HG02623 (cell line): ENCODE results near the gene THEMIS2.
"Not testable (repeated sequence)": the region's sequence is repeated elsewhere in the genome, so short reads cannot be mapped to it uniquely, and the experiment has no call there.

Experiments used
- ATAC-seq: cut with Tn5 transposase; IDR thresholded peaks from one replicate; pipeline ENCODE4 v1.9.1; 2021; ENCODE audit warnings: moderate library complexity; ENCODE audit not compliant: unreplicated experiment

Gene THEMIS2

GRCh38 chr1:27872059-27872801 is at the start of gene THEMIS2:
THEMIS2 (plus strand) TSS chr1:27872544; CDS start chr1:27872572, 28 bp downstream.
- no peak for ATAC-seq

DNA sequence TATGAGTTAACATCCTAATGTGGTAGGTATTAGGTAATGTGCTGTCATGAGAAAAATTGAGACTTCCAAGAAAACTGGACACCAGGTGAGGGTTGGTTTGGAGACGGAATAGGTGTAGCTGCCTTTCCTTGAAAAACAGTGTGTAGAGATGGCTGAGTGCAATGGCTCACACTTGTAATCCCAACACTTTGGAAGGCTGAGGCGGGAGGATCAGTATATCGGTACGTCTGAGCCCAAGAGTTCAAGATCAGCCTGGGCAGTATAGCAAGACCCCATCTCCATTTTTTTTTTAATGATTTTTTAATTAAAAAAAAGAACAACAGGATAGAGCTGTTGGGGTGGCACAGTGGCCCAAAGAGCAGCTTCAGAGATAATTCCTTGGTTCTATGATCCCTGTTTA is 48.6 kb upstream of the THEMIS2 start:
- ATAC-seq: no peak

GRCh38 chr1:27824411-27824810 is 47.9 kb upstream of the THEMIS2 start:
- no peak for ATAC-seq

GRCh38 chr1:27829339-27829960 is 42.9 kb upstream of the THEMIS2 start:
- not testable (repeated sequence) for ATAC-seq

DNA sequence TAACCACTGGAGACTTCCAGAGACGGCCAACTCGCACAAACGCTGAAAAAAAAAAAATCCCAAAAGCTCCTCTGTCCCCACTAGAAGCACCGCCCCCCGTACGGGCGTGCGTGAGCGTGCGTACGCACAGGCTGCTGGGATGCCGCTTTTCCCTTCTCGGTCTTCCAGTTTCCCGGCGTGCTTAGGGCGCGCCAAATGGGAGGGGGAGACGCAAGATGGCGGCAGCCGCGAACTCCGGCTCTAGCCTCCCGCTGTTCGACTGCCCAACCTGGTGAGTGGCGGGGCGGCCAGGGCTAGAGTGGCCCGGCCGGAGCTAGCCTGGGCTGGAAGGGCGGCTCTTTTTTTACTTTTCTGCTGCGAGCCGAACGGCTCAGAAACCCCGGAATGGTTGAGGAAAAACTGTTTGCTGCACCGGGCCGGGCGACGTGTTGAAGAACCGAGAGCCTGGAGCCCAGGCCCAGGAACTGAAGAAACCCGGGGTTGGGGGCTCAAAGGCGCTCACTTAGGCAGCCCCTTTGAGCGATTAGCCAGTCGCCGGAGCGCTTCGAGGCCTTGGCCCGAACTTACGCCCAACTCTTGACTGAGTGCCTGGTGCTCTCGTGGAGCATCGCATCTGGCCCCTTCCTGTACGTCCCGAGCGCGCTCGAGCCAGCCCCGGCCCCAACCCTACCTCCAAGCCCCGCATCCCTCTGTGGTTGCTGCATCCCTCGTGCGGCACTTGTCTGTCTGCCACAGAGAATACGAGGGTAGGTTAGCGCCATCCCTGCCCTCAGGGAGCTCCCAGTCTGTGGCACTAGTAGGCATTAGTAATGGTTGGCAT is 41.5 kb upstream of the THEMIS2 start, which contains the start of gene PPP1R8:
PPP1R8 (plus strand) TSS at position 162 of the 820 bp plus-strand sequence; CDS start at position 216, 54 bp downstream.
- ATAC-seq: peak; percentile 84

- ATAC-seq: no peak
Measured at GRCh38 chr1:27831568-27832410, 40.6 kb upstream of the THEMIS2 start.

- no peak for ATAC-seq
Measured at GRCh38 chr1:27832762-27833161, 39.6 kb upstream of the THEMIS2 start.

- no peak for ATAC-seq
Measured at GRCh38 chr1:27833470-27833869, 38.9 kb upstream of the THEMIS2 start.

DNA sequence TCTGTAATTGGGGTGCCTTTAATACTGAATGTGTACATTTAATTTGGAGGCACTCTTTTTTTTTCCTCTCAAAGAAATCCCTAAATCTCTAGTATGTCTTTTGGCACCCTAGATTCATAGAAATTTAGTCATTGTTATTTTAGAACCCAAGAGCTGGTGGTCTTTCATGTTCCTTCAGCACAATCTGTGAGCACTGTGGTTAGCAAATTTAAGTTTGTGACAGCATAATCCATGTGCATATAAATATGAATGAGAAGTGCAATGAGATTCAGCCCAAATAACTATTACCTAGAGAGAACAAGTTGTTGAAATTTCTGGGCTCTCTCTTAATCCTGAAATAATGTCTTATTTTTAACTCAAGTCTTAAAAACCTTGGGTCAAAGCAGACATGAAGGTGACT is 37.3 kb upstream of the THEMIS2 start:
- ATAC-seq: no peak

DNA sequence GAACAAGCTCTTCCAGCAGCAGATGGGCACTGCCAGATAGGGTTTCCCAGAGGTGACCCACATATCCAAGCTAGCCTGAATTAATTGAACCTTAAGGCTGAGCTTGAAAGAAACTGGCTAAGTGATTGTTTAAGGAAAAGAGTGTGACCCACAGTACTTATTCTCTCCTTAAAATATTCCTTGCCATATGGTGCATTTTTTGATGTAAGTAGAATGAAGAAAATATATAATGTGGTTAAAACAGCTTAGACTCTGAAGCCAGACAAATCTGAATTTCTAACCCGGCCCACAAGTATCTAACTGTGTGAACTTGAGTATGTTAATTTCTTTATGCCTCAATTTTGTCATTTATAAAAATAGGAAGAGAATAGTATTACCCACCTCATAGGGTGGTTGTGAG is 36.8 kb upstream of the THEMIS2 start:
- ATAC-seq: no peak

GRCh38 chr1:27849951-27850350 is 22.4 kb upstream of the THEMIS2 start:
- ATAC-seq: no peak

GRCh38 chr1:27855085-27855484 is 17.3 kb upstream of the THEMIS2 start:
- no peak for ATAC-seq

GRCh38 chr1:27856561-27857343 is 15.6 kb upstream of the THEMIS2 start:
- no peak for ATAC-seq

DNA sequence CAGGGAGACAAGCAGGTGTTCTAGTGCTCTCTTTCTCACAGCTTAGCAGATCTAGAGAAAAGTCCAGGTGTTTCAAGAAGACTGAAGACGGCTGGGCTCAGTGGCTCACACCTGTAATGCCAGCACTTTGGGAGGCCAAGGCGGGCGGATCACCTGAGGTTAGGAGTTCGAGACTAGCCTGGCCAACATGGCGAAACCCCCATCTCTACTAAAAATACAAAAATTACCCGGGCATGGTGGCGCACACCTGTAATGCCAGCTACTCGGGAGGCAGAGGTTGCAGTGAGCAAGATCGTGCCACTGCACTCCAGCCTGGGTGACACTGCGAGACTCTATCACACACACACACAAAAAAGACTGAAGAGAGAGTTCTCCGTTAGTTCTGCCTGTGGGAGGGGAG is 14.8 kb upstream of the THEMIS2 start:
- ATAC-seq: not testable (repeated sequence)

DNA sequence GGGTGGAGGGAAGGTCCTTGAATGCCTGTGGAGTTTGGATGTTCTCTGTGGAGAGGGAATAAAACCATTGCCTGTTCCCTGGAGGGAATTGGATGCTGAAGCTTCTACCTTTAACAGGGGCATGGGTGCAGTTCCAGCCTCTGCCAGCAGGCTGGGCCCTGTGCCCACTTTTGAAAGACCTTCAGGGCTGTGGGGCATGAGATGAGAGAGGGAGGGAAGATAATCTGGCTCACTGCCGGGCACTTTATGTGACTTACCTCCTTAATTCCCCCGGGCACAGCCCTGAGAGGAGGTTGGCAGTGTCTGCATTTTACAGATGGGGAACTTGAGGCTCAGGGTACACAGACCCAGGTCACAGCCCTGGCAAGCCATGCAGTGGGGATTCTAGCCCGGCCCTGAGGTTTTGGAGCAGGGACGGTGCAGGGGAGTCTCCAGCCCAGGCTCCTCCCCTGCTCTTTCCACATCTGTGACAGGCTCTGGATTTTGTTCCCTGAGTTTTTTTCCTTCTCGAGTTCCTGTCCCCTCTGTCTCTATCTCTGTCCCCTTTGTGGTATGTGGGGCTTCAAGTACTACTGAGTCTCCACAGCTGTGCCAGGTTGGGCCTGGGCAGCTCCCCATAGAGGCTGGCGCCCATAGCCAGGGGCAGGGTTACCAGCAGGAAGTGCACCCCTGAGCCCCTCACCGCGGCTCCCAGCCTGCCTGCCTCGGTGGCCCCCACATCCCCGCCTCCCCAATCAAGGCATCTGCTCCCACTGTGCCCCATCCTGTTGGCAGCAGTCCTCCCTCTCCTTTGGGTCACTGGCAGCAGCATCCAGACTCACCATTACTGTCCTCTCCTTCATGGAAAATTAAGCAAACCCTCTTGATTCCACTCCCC is 14.0 kb upstream of the THEMIS2 start:
- peak; percentile 60 for ATAC-seq

- ATAC-seq: no peak
Measured at GRCh38 chr1:27858949-27859576, 13.3 kb upstream of the THEMIS2 start.

GRCh38 chr1:27861436-27861835 is 10.9 kb upstream of the THEMIS2 start:
- no peak for ATAC-seq

DNA sequence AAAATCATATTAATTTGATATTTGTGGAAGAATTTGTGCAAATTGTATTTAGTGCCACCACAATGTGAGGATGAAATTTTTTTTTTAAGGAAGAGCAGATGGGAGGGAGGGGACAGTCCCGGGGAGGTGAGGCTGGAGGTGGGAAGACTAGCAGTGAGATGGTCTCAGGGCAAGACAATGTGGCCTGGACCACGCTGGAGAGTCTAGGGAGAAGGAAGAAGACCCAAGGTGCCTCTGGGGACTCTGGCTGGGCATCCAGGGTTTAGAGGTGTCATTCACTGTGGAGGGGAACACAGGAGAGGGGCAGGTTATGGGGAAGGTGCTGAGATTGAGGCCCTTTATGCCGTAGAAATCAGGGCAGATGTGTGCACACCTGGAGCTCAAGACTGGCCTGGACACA is 10.3 kb upstream of the THEMIS2 start:
- ATAC-seq: no peak
